Measurements from ENCODE around the gene DCDC2B.

GRCh38 chr1:32186491-32186890, 22.4 kb upstream of the DCDC2B start:
- TF ChIP-seq CTCF (IDR thresholded peaks at IDR 0.05) (no peak), POLR2A (IDR thresholded peaks at IDR 0.05) (no peak)

Data from right lobe of liver (tissue), 4 donors.